ENCODE data around the gene ALOX12B.
A peak's percentile ranks its signal among the peaks of the same experiment; 100 is the strongest.

Gene ALOX12B

GRCh38 chr17:8067806-8068205 is 19.7 kb downstream of the ALOX12B start:
- Histone ChIP-seq H3K4me3 (ENCODE audit: control insufficient read depth in 1 of 7, extremely low read depth in 1 of 7, insufficient read depth in 4 of 7, low read depth in 2 of 7, low read length in 6 of 7) (no peak overlapping the region), H3K27ac (ENCODE audit: insufficient read depth in 1 of 2, low read depth in 1 of 2, low read length in 2 of 2, poor library complexity in 1 of 2, severe bottlenecking in 2 of 2) (no peak overlapping the region), H3K36me3 (ENCODE audit: control insufficient read depth in 4 of 4, insufficient read depth in 4 of 4, low read length in 3 of 4) (no peaks in the 10 kb centered on the region), H3K27me3 (replicated peaks in 2 of 5; ENCODE audit: control insufficient read depth in 4 of 5, insufficient read depth in 5 of 5, low read length in 4 of 5) (peaks cover 0 to 46% (median 27%) of the 10 kb centered on the region in 5 experiments), H3K9me3 (ENCODE audit: control extremely low read depth in 1 of 5, control insufficient read depth in 4 of 5, insufficient read depth in 2 of 5, low read depth in 1 of 5, low read length in 4 of 5) (no peaks in the 10 kb centered on the region), H3K4me1 (ENCODE audit: control extremely low read depth in 1 of 4, control insufficient read depth in 4 of 4, insufficient read depth in 4 of 4, low read length in 3 of 4) (peaks cover 4 to 18% (median 7%) of the 10 kb centered on the region in 4 experiments)
- ChIA-PET CTCF (interaction anchor here (4.7 kb wide), 1 partner anchor 43 kb away, joined by 36 read pairs; no protein-coding TSS in a partner anchor), POLR2A (no interaction called here)
- WGBS (ENCODE audit: insufficient coverage) = no CpG with 5 or more reads among the region's 4 CpGs
- no peak for DNase-seq

GRCh38 chr17:8066841-8067775 is 20.4 kb downstream of the ALOX12B start:
- 70% methylated on average over 4 of the region's 15 CpGs for WGBS (ENCODE audit: insufficient coverage)
- H3K4me3 ChIP-seq (ENCODE audit: control insufficient read depth in 1 of 7, extremely low read depth in 1 of 7, insufficient read depth in 4 of 7, low read depth in 2 of 7, low read length in 6 of 7) = no peak overlapping the region
- peaks cover 0 to 14% (median 5%) of the 10 kb centered on the region in 4 experiments for H3K4me1 ChIP-seq (ENCODE audit: control extremely low read depth in 1 of 4, control insufficient read depth in 4 of 4, insufficient read depth in 4 of 4, low read length in 3 of 4)
- ChIA-PET CTCF (interaction anchor here (0.9 to 2.5 kb wide), 3 partner anchors 7 to 11 kb away, joined by 3 to 8 read pairs (median 3); no protein-coding TSS in a partner anchor), POLR2A (no interaction called here)
- peaks cover 0 to 46% (median 27%) of the 10 kb centered on the region in 5 experiments for H3K27me3 ChIP-seq (replicated peaks in 2 of 5; ENCODE audit: control insufficient read depth in 4 of 5, insufficient read depth in 5 of 5, low read length in 4 of 5)
- no peak overlapping the region for H3K27ac ChIP-seq (ENCODE audit: insufficient read depth in 1 of 2, low read depth in 1 of 2, low read length in 2 of 2, poor library complexity in 1 of 2, severe bottlenecking in 2 of 2)
- DNase-seq = no peak
- no peaks in the 10 kb centered on the region for H3K36me3 ChIP-seq (ENCODE audit: control insufficient read depth in 4 of 4, insufficient read depth in 4 of 4, low read length in 3 of 4)
- H3K9me3 ChIP-seq (ENCODE audit: control extremely low read depth in 1 of 5, control insufficient read depth in 4 of 5, insufficient read depth in 2 of 5, low read depth in 1 of 5, low read length in 4 of 5) = no peaks in the 10 kb centered on the region

GRCh38 chr17:8064561-8065019 is 22.9 kb downstream of the ALOX12B start:
- Histone ChIP-seq H3K27ac (ENCODE audit: insufficient read depth in 1 of 2, low read depth in 1 of 2, low read length in 2 of 2, poor library complexity in 1 of 2, severe bottlenecking in 2 of 2) (no peak overlapping the region), H3K4me1 (ENCODE audit: control extremely low read depth in 1 of 4, control insufficient read depth in 4 of 4, insufficient read depth in 4 of 4, low read length in 3 of 4) (peaks cover 5 to 19% (median 9%) of the 10 kb centered on the region in 4 experiments), H3K4me3 (ENCODE audit: control insufficient read depth in 1 of 7, extremely low read depth in 1 of 7, insufficient read depth in 4 of 7, low read depth in 2 of 7, low read length in 6 of 7) (no peak overlapping the region), H3K36me3 (ENCODE audit: control insufficient read depth in 4 of 4, insufficient read depth in 4 of 4, low read length in 3 of 4) (no peaks in the 10 kb centered on the region), H3K9me3 (ENCODE audit: control extremely low read depth in 1 of 5, control insufficient read depth in 4 of 5, insufficient read depth in 2 of 5, low read depth in 1 of 5, low read length in 4 of 5) (no peaks in the 10 kb centered on the region), H3K27me3 (replicated peaks in 2 of 5; ENCODE audit: control insufficient read depth in 4 of 5, insufficient read depth in 5 of 5, low read length in 4 of 5) (peaks cover 0 to 35% (median 21%) of the 10 kb centered on the region in 5 experiments)
- WGBS (ENCODE audit: insufficient coverage) = 81% methylated on average over 4 of the region's 6 CpGs
- ChIA-PET CTCF (interaction anchor here (0.7 to 2.5 kb wide), 5 partner anchors 10 to 46 kb away, joined by 3 to 8 read pairs (median 5); no protein-coding TSS in a partner anchor), POLR2A (no interaction called here)
- no peak for DNase-seq

GRCh38 chr17:8063761-8064534 is 23.6 kb downstream of the ALOX12B start:
- no peak for DNase-seq
- POLR2A ChIA-PET = no interaction called here
- no peak overlapping the region for H3K27ac ChIP-seq (ENCODE audit: insufficient read depth in 1 of 2, low read depth in 1 of 2, low read length in 2 of 2, poor library complexity in 1 of 2, severe bottlenecking in 2 of 2)
- no peaks in the 10 kb centered on the region for H3K36me3 ChIP-seq (ENCODE audit: control insufficient read depth in 4 of 4, insufficient read depth in 4 of 4, low read length in 3 of 4)
- H3K4me1 ChIP-seq (ENCODE audit: control extremely low read depth in 1 of 4, control insufficient read depth in 4 of 4, insufficient read depth in 4 of 4, low read length in 3 of 4) = peaks cover 8 to 26% (median 15%) of the 10 kb centered on the region in 4 experiments
- H3K27me3 ChIP-seq (replicated peaks in 2 of 5; ENCODE audit: control insufficient read depth in 4 of 5, insufficient read depth in 5 of 5, low read length in 4 of 5) = peaks cover 0 to 35% (median 21%) of the 10 kb centered on the region in 5 experiments
- WGBS (ENCODE audit: insufficient coverage) = 16% methylated on average over 5 of the region's 28 CpGs
- CTCF ChIA-PET = interaction anchor here (0.7 to 8.8 kb wide), 3 partner anchors 11 to 47 kb away, joined by 3 to 216 read pairs (median 34); no protein-coding TSS in a partner anchor
- H3K4me3 ChIP-seq (ENCODE audit: control insufficient read depth in 1 of 7, extremely low read depth in 1 of 7, insufficient read depth in 4 of 7, low read depth in 2 of 7, low read length in 6 of 7) = peak overlapping the region in 1 of 7 experiments; percentile 51
- H3K9me3 ChIP-seq (ENCODE audit: control extremely low read depth in 1 of 5, control insufficient read depth in 4 of 5, insufficient read depth in 2 of 5, low read depth in 1 of 5, low read length in 4 of 5) = no peaks in the 10 kb centered on the region

- peaks cover 0 to 35% (median 21%) of the 10 kb centered on the region in 5 experiments for H3K27me3 ChIP-seq (replicated peaks in 2 of 5; ENCODE audit: control insufficient read depth in 4 of 5, insufficient read depth in 5 of 5, low read length in 4 of 5)
- H3K4me3 ChIP-seq (ENCODE audit: control insufficient read depth in 1 of 7, extremely low read depth in 1 of 7, insufficient read depth in 4 of 7, low read depth in 2 of 7, low read length in 6 of 7) = peak overlapping the region in 4 of 7 experiments; percentile 2 to 61 (median 39)
- peaks cover 15 to 34% (median 24%) of the 10 kb centered on the region in 4 experiments for H3K4me1 ChIP-seq (ENCODE audit: control extremely low read depth in 1 of 4, control insufficient read depth in 4 of 4, insufficient read depth in 4 of 4, low read length in 3 of 4)
- ChIA-PET CTCF (interaction anchor here (0.5 to 8.8 kb wide), 9 partner anchors 12 to 76 kb away, joined by 3 to 216 read pairs (median 31); partner anchors contain the start of gene ALOXE3), POLR2A (no interaction called here)
- no peaks in the 10 kb centered on the region for H3K9me3 ChIP-seq (ENCODE audit: control extremely low read depth in 1 of 5, control insufficient read depth in 4 of 5, insufficient read depth in 2 of 5, low read depth in 1 of 5, low read length in 4 of 5)
- H3K36me3 ChIP-seq (ENCODE audit: control insufficient read depth in 4 of 4, insufficient read depth in 4 of 4, low read length in 3 of 4) = no peaks in the 10 kb centered on the region
- peak overlapping the region in 1 of 2 experiments; percentile 11 for H3K27ac ChIP-seq (ENCODE audit: insufficient read depth in 1 of 2, low read depth in 1 of 2, low read length in 2 of 2, poor library complexity in 1 of 2, severe bottlenecking in 2 of 2)
- peak in 1 of 3 donors; percentile 40 for DNase-seq
- WGBS (ENCODE audit: insufficient coverage) = 64% methylated on average over 15 of the region's 15 CpGs
Observed at GRCh38 chr17:8062807-8063483, 24.6 kb downstream of the ALOX12B start.

GRCh38 chr17:8062435-8062806 is 25.1 kb downstream of the ALOX12B start:
- peak in 2 of 3 donors; percentile 40 to 50 for DNase-seq
- 62% methylated on average over 6 of the region's 8 CpGs for WGBS (ENCODE audit: insufficient coverage)
- Histone ChIP-seq H3K27me3 (replicated peaks in 2 of 5; ENCODE audit: control insufficient read depth in 4 of 5, insufficient read depth in 5 of 5, low read length in 4 of 5) (peaks cover 0 to 35% (median 21%) of the 10 kb centered on the region in 5 experiments), H3K36me3 (ENCODE audit: control insufficient read depth in 4 of 4, insufficient read depth in 4 of 4, low read length in 3 of 4) (no peaks in the 10 kb centered on the region), H3K9me3 (ENCODE audit: control extremely low read depth in 1 of 5, control insufficient read depth in 4 of 5, insufficient read depth in 2 of 5, low read depth in 1 of 5, low read length in 4 of 5) (no peaks in the 10 kb centered on the region), H3K4me1 (ENCODE audit: control extremely low read depth in 1 of 4, control insufficient read depth in 4 of 4, insufficient read depth in 4 of 4, low read length in 3 of 4) (peaks cover 20 to 40% (median 29%) of the 10 kb centered on the region in 4 experiments), H3K27ac (ENCODE audit: insufficient read depth in 1 of 2, low read depth in 1 of 2, low read length in 2 of 2, poor library complexity in 1 of 2, severe bottlenecking in 2 of 2) (peak overlapping the region in 1 of 2 experiments; percentile 11), H3K4me3 (ENCODE audit: control insufficient read depth in 1 of 7, extremely low read depth in 1 of 7, insufficient read depth in 4 of 7, low read depth in 2 of 7, low read length in 6 of 7) (peak overlapping the region in 3 of 7 experiments; percentile 11 to 61 (median 27))
- ChIA-PET POLR2A (no interaction called here), CTCF (interaction anchor here (0.6 to 8.8 kb wide), 13 partner anchors 12 to 249 kb away, joined by 3 to 216 read pairs (median 4); partner anchors contain the start of gene ALOXE3)
